A549 treated with ZK216348 at 1 μM for 4 hours (cell line): ENCODE results near the gene THRAP3. TPM values are rescaled to one million over a fixed set of nuclear protein-coding genes. Genes with fewer than 3 reads are reported as not detected.

Experiments used
- total RNA-seq: library from RNA; stranded (reverse); fragments of 200-300 nt; extraction: Qiagen RNA extraction; gene quantifications from 5 replicates; pipeline ENCODE4 v1.2.3, GENCODE V29; 2022; ENCODE audit warnings: low read depth

The THRAP3 gene
- total RNA-seq, result 60.8 to 76.1 TPM (median 70.3 TPM) in 5 replicates

GRCh38 chr1:36223996-36224536, at the start of gene THRAP3:
Gene THRAP3 (plus strand): TSS chr1:36224443. CDS start chr1:36282564, 58,121 bp downstream.

GRCh38 chr1:36306210-36306901, 82.1 kb downstream of the THRAP3 start, which contains the start of gene SH3D21:
Gene SH3D21 (plus strand): TSS chr1:36306368. CDS start chr1:36306421, 53 bp downstream.

GRCh38 chr1:36323636-36324352, 99.6 kb downstream of the THRAP3 start, which contains the start of gene EVA1B:
Gene EVA1B (minus strand): TSS chr1:36323645. CDS start chr1:36323037, 608 bp downstream.

Other genes with a start within 250 kb of the THRAP3 start
- not detected in 5 replicates for gene TEKT2, start 140.3 kb upstream of the THRAP3 start, total RNA-seq
- gene ADPRS, start 135.6 kb upstream of the THRAP3 start, total RNA-seq, result 18.7 to 30.3 TPM (median 29.0 TPM) in 5 replicates
- gene COL8A2, start 99.2 kb upstream of the THRAP3 start, total RNA-seq, result 0.06 to 0.15 TPM (median 0.08 TPM) in 4 of 5 replicates, not detected in the other
- 62.4 to 92.6 TPM (median 81.1 TPM) in 5 replicates for gene TRAPPC3, start 75.0 kb upstream of the THRAP3 start, total RNA-seq
- gene MAP7D1, start 68.3 kb upstream of the THRAP3 start, total RNA-seq, result 132 to 179 TPM (median 162 TPM) in 5 replicates
- 1.2 to 2.8 TPM (median 2.1 TPM) in 5 replicates for gene SH3D21, start 81.9 kb downstream of the THRAP3 start, total RNA-seq
- gene EVA1B, start 99.2 kb downstream of the THRAP3 start, total RNA-seq, result 6.7 to 27.6 TPM (median 24.8 TPM) in 5 replicates
- 6.9 to 12.5 TPM (median 10.5 TPM) in 5 replicates for gene STK40, start 161.5 kb downstream of the THRAP3 start, total RNA-seq
- gene LSM10, start 173.5 kb downstream of the THRAP3 start, total RNA-seq, result 30.6 to 46.9 TPM (median 45.1 TPM) in 5 replicates
- gene OSCP1, start 226.0 kb downstream of the THRAP3 start, total RNA-seq, result 4.4 to 6.1 TPM (median 5.4 TPM) in 5 replicates
- gene MRPS15, start 239.9 kb downstream of the THRAP3 start, total RNA-seq, result 79.5 to 99.0 TPM (median 80.9 TPM) in 5 replicates